GM19239 (cell line): Measurements from ENCODE around the gene KCNMB2.
"Not testable (repeated sequence)": the region's sequence is repeated elsewhere in the genome, so short reads cannot be mapped to it uniquely, and the experiment has no call there.

Experiments
- DNase-seq: peaks from one replicate; pipeline ENCODE4 v3.0.0; 2011; ENCODE audit warnings: low spot score; ENCODE audit not compliant: insufficient read length
- FAIRE-seq: peaks from 2 replicates; lab custom pipeline; 2011; peaks lifted over from hg19 to GRCh38; lab: Jason Lieb, UNC

The KCNMB2 gene

GRCh38 chr3:178840586-178840985 is 304.4 kb downstream of the KCNMB2 start:
- no peak for DNase-seq
- FAIRE-seq: no peak

DNA sequence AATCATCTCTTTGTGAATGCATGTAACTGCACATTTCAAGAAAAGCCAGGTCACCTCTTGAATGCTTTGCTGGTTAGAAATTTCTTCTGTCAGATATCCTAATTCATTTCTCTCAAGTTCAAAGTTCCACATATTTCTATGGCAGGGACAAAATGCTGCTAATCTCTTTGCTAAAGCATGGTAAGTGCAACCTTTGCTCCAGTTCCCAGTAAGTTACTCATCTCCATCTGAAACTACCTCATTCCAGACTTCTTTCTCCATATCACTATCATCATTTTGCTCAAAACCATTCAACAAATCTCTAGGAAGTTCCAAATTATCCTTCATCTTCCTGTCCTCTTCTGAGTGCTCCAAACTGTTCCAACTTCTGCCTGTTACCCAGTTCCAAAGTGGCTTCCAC is 304.8 kb downstream of the KCNMB2 start:
- FAIRE-seq (no peak), DNase-seq (no peak)

GRCh38 chr3:178844916-178845315 is 308.7 kb downstream of the KCNMB2 start:
- no peak for FAIRE-seq

DNA sequence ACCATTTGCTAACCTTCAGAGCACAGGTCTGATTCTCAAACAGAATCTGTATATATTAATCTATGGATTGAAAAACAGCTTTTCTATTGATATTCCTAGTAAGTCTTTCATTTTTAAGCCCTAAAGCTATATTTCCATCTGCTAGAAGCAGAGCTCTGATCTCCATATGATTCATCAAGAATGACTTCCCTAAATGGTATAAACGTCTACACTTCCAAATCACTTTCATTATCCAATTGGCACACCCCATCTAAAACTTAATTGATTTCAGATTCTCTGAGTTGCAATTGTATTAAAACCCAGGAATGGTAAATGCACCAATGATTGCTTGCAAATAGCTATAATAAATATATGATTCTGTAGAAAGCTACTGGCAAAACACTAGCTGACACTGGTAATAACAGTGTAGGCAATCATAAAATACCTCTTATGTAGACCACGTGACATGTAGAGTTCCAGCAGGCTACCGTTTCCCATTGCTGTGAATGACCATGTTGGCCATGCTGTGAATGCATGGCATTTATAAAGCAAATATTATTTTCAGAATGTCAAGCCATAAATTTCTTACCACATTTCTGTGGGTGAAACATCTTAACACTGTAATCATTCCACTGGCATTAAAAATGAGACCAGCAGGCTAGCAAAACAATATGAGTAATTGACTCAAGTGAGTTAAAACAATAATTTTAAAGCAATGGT is 309.3 kb downstream of the KCNMB2 start:
- FAIRE-seq: no peak

More at GRCh38 chr3:178844916-178845315, 308.7 kb downstream of the KCNMB2 start:
- DNase-seq: no peak

GRCh38 chr3:178847190-178847589 is 311.0 kb downstream of the KCNMB2 start:
- FAIRE-seq (no peak), DNase-seq (no peak)

More for the DNA sequence above, 309.3 kb downstream of the KCNMB2 start:
- DNase-seq: no peak

DNA sequence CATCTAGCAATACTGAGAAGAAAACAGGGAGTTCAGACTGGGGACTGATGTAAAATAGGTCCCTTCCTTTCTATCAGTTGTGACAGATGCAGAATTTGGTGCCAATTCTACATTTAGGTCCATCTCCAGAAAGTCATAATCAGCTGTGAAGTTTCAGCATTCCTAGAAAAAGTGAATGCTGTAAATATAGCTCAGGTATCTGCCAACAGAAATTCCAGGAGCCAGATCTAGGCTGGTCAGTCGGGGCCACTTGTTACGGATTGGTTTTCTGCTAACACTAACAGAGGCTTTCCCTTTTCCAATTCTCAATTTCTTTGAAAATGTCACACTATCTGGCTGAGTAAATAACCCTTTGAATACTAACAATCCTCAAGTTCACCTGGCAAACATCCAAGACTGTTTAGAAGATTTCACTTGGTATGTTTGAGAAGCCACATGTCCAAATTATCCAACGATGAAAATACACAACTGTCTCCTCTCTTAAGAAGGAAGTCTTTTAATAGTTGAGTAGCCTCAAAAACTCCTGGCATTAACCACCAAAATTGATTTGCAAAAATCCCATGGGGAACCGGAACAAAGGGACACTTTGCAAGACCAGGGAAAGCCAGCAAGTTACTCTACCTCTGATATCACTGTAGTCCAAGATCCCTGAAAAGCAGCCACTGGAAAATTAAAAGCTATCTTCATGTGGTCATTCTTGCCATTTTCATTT is 313.1 kb downstream of the KCNMB2 start:
- FAIRE-seq (no peak), DNase-seq (no peak)

- DNase-seq: no peak
- no peak for FAIRE-seq
Measured at GRCh38 chr3:178850450-178851190, 314.4 kb downstream of the KCNMB2 start.

DNA sequence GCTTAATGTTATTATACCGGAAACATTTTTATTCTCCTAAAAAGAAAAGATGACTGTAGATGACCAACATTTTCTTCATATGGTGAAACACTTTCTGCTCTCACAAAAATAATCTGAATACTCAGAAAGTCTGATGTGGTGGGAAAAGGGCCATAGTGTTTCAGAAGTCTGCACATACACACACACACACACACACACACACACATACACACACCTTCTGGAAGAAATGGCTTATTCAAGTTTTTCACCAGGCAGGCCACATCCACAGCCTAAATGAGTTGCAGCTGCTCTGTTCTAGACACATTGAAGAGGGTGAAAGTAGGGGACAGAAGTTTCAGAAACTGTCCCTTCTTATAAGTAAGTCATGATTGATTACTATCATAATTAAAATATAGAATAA is 315.3 kb downstream of the KCNMB2 start:
- DNase-seq: no peak
- no peak for FAIRE-seq

DNA sequence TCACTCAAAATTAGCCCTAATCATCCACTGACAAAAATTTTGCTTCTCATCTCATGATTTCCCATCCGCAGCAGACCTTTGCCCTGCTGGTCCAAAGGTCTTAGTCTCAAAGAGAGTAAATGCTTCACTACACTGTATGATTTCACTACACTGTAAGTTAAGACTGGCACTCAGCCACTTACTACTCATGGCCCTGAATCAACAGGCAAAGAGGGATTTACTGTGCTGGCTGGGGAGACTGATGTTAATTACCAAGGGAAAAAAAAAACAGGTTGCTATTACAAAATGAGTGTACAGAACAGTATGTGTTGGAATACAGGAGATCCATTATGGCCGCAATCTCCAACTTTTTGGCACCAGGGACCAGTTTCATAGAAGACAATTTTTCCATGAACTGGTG is 320.6 kb downstream of the KCNMB2 start:
- FAIRE-seq: no peak
- no peak for DNase-seq

GRCh38 chr3:178859386-178859785 is 323.1 kb downstream of the KCNMB2 start:
- DNase-seq: no peak
- FAIRE-seq: no peak

DNA sequence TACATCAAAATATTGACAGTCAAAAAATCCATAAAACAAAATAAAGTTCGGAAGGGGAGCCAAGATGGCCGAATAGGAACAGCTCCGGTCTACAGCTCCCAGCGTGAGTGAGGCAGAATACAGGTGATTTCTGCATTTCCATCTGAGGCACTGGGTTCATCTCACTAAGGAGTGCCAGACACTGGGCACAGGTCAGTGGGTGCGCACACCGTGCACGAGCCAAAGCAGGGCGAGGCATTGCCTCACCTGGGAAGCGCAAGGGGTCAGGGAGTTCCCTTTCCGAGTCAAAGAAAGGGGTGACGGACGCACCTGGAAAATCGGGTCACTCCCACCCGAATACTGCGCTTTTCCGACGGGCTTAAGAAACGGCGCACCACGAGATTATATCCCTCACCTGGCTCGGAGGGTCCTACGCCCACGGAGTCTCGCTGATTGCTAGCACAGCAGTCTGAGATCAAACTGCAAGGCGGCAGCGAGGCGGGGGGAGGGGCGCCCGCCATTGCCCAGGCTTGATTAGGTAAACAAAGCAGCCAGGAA is 323.7 kb downstream of the KCNMB2 start:
- DNase-seq, FAIRE-seq: not testable (repeated sequence)

DNA sequence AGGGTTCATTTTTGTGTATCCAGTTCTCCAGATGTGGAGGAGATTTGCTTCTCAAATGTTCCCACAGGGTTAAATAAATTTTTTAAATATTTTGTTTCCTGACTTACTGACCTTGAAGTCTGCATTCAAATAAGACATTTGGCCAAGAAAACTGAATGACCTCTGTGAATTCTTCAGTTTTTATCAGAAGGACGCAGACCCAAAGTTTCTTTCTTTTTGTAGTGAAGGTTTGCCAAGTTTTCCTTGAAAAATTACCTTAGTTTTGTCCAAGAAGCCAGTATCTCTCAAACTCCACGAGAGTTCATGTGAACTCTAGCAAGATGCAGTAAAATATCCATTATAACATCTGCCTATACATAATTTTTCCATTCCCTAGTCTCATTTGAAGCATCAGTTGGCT is 332.4 kb downstream of the KCNMB2 start:
- FAIRE-seq (no peak), DNase-seq (no peak)

GRCh38 chr3:178870085-178870484 is 333.8 kb downstream of the KCNMB2 start:
- FAIRE-seq (no peak), DNase-seq (no peak)

GRCh38 chr3:178875157-178875556 is 338.9 kb downstream of the KCNMB2 start:
- no peak for FAIRE-seq
- no peak for DNase-seq

DNA sequence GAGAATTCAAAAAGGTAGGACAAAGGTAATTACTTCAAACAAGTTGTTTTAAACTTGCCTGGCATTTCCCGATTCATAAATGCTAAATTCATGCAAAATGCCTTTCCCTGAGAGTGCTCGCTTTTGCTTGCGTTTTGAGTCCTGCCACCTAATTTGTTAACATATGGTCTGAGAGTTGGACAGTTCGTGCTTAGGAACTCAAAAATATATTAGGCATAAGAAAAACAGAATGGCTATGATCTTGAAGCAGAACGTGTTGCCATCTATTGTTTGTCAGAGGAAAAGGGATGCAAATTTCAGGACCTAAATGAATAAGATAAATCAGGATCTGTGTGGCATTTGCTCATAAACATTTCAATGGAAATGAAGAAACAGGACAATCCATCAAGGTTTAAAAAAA is 339.6 kb downstream of the KCNMB2 start:
- DNase-seq (no peak), FAIRE-seq (no peak)

DNA sequence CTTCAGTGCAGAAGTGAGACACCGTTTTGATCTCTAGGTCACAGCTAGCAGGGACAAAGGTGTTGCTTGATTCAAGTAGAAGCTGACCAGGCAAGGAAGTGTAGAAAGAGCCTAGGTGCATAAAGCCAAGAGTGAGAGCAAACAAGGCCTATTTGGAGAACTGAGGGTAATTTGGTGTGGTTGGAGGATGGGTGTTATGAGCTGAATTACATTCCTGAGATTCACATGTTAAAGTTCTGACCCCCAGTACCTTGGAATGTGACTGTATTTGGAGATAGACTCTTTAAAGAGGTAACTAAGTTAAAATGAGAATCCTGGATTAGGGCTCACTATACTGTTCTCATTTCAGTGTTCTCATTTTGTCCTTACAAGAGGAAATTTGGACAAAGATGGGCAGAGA is 344.0 kb downstream of the KCNMB2 start:
- FAIRE-seq (no peak), DNase-seq (no peak)
